ENCODE results near the gene KCNIP4.

Gene KCNIP4

GRCh38 chr4:21780148-21780547 is 168.4 kb downstream of the KCNIP4 start:
- H3K4me3 ChIP-seq (ENCODE audit: low read depth, low read length): no peak overlapping the region
- TF ChIP-seq CTCF (conservative IDR thresholded peaks at IDR 0.05; ENCODE audit: low read depth, low read length): no peak
- DNase-seq (ENCODE audit: low read depth): no peak

DNA sequence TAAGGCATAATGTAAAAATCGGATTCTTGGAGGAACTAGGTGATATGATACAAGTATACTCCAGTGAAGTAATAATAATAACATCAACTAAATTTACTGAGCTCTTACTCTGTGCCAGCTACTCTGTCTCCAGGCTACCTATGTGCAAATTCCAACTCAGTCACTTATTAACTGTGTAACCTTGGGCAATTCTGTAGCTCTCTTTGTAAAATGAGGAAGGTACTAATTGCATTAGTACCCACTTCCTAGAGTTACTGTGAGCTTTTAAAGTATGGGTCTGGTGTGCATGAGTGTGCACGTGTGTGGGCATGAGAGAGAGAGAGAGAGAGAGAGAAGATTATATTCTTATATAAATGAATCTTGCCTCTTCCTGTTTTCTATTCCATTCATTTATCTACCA is 169.9 kb downstream of the KCNIP4 start:
- TF ChIP-seq CTCF (conservative IDR thresholded peaks at IDR 0.05; ENCODE audit: low read depth, low read length): no peak
- H3K4me3 ChIP-seq (ENCODE audit: low read depth, low read length): no peak overlapping the region
- no peak for DNase-seq (ENCODE audit: low read depth)

DNA sequence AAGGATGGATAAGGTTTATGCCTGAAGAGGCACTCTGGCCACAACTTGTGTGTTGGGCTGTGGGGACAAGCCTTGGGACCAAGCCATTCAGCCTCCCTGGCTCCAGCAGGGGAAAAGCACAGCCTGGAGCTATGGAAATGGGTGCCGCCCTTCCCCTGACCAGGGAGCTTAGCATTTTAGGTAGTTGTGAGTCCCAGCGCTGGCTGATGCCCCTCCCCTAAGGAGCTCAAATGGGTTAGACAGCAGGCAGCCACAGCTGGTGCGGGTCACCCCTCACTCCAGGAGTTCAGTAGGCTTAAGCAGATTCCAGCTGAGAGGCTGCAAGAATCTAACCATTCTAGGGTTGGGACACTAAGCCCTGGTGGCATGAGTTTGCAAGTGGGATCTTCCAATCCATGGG is 172.9 kb downstream of the KCNIP4 start:
- TF ChIP-seq CTCF (conservative IDR thresholded peaks at IDR 0.05; ENCODE audit: low read depth, low read length): no peak
- no peak for DNase-seq (ENCODE audit: low read depth)
- no peak overlapping the region for H3K4me3 ChIP-seq (ENCODE audit: low read depth, low read length)

- no peak overlapping the region for H3K4me3 ChIP-seq (ENCODE audit: low read depth, low read length)
- no peak for TF ChIP-seq CTCF (conservative IDR thresholded peaks at IDR 0.05; ENCODE audit: low read depth, low read length)
- peak; percentile 88 for DNase-seq (ENCODE audit: low read depth)
Observed at GRCh38 chr4:21769404-21770147, 179.0 kb downstream of the KCNIP4 start.

DNA sequence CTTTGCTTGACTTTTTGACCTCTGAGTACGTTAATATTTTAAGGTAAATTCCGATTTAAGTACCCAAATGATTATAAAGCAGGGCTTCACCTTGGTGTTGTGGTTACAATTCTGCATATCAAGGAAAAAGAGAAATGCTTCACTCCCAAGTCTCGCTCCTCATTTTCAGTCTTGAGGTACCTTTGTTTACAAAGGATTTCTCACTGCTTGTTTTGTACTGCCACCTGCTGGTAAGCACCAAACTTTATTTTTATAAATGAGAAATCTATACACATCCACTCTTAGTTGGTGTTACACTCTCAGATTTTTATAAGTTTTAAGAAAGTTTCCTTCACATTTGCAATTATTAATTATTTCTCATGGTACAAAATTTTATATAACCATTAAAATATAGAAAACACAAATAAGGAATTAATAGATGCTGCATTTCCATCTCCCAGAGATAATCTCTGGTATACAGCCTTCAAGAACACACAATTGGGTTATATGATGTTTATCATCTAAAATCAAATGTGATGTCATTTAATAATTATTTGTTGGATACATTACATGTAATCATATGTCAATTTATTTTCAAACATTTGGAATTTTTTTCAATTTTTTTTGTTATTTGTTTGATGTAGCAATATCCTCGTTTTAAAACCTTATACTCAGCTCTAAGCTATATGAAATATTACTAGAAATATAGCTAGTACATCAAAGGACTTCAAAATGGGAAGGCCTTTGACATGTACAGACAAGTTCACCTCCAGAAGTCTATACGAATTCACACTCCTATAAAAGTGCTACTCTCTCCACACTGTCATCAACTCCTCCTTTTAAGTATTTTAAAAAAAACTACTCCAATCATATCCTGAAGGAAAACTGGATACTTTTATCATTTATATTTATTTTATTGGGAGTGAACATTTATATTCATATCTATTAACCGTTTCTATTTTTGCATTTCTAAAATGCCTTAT is 179.9 kb downstream of the KCNIP4 start:
- H3K4me3 ChIP-seq (ENCODE audit: low read depth, low read length): no peak overlapping the region
- TF ChIP-seq CTCF (conservative IDR thresholded peaks at IDR 0.05; ENCODE audit: low read depth, low read length): peak; percentile 71
- DNase-seq (ENCODE audit: low read depth): peak; percentile 83

DNA sequence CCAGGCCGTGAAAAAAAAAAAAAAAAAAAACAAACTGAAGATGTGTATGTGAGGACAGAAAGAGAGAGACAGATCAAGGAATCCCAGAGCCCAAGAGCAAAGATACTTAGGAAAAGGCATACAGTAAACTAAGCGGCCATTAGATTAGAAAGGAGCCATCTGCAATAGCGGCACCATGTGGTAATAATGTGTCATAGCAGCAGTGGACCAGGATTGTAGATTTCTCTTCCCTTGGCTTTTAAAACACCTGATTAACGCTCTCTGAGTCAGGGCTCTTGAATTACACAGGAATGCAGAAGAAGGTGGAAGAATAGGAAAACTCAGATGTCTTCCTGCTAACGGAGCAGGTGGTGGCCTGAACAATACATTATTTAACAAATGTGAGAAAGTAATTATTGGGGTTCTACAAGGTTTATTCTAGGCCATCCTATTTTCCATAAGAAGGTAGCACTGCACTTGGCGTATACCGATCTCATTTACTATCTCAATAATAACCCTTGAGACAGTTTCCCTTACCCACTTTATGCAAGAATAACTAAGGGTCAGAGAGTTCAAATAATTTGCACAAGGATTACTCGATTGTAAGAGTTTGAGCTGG is 182.7 kb downstream of the KCNIP4 start:
- peak; percentile 89 for TF ChIP-seq CTCF (conservative IDR thresholded peaks at IDR 0.05; ENCODE audit: low read depth, low read length)
- H3K4me3 ChIP-seq (ENCODE audit: low read depth, low read length): no peak overlapping the region
- peak; percentile 78 for DNase-seq (ENCODE audit: low read depth)

Measured in choroid plexus epithelial cell (primary cell).